Retinal pigment epithelial cell (primary cell): ENCODE results near the gene CSMD2.

Experiments used
- DNase-seq: peaks from one replicate; pipeline ENCODE4 v3.0.0-alpha.2; 2010; ENCODE audit warnings: low read depth
- H3K4me3 ChIP-seq: 2 replicates; pipeline ENCODE4 v1.5.1; 2011; ENCODE audit warnings: mild to moderate bottlenecking, low read length, control low read depth, moderate library complexity
- TF ChIP-seq, protein P1 (sequence below): conservative IDR thresholded peaks from 2 replicates; pipeline ENCODE4 v1.5.1; 2011; ENCODE audit warnings: low read depth, low read length, control low read depth, inconsistent platforms

Gene CSMD2

DNA sequence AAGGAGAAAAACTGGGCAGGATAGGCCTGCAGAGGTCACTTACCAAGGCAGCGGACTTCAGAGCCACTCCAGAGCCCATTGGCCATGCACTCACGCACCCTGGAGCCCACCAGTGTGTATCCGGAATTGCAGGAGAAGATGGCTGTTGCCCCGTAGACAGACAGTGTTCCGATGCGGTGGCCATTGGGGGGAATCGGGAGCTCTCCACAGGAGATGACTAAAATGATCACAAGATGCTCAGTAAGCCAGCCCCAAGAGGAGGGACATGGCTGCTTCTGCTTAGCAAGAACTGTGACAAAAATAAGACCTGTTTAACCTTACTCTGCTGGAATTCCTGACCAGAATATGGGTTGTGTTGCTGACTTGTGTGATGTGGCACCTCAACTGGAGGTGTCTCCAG, 595.7 kb downstream of the CSMD2 start:
- TF ChIP-seq, protein P1, sequence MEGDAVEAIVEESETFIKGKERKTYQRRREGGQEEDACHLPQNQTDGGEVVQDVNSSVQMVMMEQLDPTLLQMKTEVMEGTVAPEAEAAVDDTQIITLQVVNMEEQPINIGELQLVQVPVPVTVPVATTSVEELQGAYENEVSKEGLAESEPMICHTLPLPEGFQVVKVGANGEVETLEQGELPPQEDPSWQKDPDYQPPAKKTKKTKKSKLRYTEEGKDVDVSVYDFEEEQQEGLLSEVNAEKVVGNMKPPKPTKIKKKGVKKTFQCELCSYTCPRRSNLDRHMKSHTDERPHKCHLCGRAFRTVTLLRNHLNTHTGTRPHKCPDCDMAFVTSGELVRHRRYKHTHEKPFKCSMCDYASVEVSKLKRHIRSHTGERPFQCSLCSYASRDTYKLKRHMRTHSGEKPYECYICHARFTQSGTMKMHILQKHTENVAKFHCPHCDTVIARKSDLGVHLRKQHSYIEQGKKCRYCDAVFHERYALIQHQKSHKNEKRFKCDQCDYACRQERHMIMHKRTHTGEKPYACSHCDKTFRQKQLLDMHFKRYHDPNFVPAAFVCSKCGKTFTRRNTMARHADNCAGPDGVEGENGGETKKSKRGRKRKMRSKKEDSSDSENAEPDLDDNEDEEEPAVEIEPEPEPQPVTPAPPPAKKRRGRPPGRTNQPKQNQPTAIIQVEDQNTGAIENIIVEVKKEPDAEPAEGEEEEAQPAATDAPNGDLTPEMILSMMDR = no peak
- no peak for DNase-seq
- no peak overlapping the region for H3K4me3 ChIP-seq

DNA sequence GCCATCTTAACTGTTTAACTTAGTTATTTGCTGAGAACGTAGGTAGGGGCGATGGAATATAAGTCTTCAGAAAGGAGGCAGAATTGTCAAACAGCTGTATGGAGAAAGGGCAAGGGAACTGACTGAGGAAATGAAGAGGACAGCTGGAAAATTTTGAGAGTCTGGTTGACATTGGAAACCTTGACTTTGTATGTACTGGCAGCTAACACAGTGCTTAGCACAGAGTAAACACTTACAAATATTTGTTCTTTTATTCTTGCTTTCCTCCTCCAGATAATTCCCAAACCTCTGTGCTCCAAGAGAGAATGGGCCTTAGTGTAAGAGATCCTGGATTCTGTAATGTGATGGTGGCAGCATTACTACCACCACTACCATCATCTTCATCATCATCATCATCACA, 601.3 kb downstream of the CSMD2 start:
- H3K4me3 ChIP-seq = no peak overlapping the region
- no peak for DNase-seq
- TF ChIP-seq, protein P1 = no peak

DNA sequence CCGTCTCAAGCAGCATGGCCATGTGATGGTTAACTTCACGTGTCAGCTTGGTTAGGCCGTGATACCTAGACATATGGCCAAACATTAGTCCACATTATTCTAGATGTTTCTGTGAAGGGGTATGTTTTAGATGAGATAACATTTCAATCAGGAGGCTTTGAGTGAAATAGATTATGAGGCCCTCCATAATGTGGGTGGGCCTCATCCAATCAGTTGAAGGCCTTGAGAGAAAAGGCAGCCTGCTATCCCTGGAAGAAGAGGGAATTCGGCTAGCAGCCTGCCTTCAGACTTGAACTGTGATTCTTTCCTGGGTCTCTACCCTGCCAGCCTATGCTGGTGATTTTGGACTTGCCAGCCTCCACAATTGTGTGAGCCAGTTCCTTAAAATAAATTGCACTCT, 602.5 kb downstream of the CSMD2 start:
- no peak overlapping the region for H3K4me3 ChIP-seq
- TF ChIP-seq, protein P1 = no peak
- no peak for DNase-seq

DNA sequence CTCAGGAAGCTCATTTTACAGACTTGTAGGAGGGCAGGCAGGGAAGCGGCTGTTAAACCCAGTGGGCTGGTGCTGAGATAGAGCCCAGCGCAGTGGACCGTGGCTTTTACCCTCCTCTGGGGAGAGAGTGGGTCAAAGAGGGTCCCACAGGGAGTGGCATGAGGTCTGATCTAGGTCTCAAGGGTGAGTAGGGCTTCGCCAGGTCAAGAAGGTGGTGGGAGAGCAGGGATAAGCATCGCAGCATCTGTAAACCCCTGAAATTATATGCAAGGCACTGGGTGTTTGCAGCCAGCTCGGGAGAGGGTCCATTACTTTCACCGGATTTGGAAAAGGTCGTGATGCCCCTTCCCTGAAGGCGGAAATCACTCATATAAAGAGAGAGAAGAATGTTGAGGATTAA, 603.5 kb downstream of the CSMD2 start:
- no peak for DNase-seq
- TF ChIP-seq, protein P1 = no peak
- H3K4me3 ChIP-seq = no peak overlapping the region

DNA sequence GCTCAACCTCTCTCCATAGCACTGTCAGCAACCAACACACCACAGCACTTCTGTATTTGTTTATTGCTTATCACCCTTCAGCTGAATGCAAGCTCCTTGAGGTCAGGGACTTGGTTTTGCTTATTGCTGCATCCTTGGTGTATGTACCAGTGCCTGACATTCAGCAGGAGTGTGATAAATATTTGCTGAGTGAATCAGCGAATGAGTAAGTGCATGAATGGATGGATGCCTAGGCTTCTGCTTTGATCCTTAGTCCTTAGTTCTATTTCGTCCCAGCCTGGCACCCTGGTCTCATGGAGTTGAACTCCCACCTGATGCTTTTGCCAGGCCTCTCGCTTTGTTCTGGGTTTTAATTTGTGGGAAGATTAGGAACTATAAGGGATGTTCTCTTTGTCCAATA, 604.4 kb downstream of the CSMD2 start:
- TF ChIP-seq, protein P1 = no peak
- H3K4me3 ChIP-seq = no peak overlapping the region
- DNase-seq = no peak

DNA sequence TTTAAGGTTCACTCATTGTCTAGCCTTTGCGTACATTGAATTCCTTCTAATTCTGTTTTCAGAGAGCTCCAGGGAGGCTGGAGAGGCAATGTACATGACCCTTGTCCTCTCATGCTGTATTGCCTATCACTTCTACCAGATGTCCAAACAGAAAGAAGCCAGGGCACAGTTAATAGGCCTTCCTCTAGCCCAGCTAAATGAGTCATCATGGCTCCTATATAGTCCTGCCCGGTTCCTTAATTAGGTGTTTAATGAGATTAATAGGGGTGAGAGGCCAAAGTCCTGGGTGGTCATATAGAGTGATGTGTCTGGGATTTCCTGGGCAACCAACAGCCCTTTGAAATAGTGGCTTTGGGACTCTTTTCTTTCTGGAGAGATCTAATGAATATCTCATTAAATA, 616.3 kb downstream of the CSMD2 start:
- no peak for DNase-seq
- TF ChIP-seq, protein P1 = no peak
- no peak overlapping the region for H3K4me3 ChIP-seq

DNA sequence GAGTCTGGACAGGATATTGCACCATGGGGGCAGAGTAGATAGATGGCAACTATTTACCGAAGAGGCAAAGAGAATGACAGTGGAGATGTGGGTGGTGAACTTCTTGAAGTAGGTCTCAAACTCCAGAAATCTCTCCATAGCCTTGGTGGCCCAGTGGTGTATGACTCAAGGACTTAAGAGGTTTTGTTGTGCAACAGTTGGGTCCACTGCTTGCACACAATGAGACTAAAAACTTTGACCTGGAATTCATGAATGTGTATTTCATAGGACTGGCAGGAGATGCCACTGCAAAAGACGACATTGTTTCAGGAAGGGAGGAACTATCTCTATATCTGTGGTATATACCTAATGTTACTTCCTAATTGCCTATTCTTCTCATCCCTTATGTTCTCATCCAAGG, 616.7 kb downstream of the CSMD2 start:
- TF ChIP-seq, protein P1 = no peak
- no peak overlapping the region for H3K4me3 ChIP-seq
- no peak for DNase-seq
